NB4 (cell line): Measurements from ENCODE around the gene MCMBP.
"Not testable (repeated sequence)": the region's sequence is repeated elsewhere in the genome, so short reads cannot be mapped to it uniquely, and the experiment has no call there.

Experiments used
- DNase-seq: peaks from one replicate; pipeline ENCODE4 v3.0.0; 2010; ENCODE audit warnings: low read depth
- H3K4me3 ChIP-seq: one replicate; pipeline ENCODE4 v1.5.1; 2011; ENCODE audit warnings: mild to moderate bottlenecking, low read depth, low read length, moderate library complexity
- MYC ChIP-seq: IDR thresholded peaks from 2 replicates; pipeline ENCODE4 v1.6.1; 2011; ENCODE audit warnings: low read depth, low read length
- POLR2A ChIP-seq: IDR thresholded peaks from 2 replicates; pipeline ENCODE4 v1.6.1; 2011; ENCODE audit warnings: mild to moderate bottlenecking; ENCODE audit not compliant: insufficient read length; ENCODE audit errors: extremely low read depth
- TF ChIP-seq, protein P1 (sequence below): IDR thresholded peaks from one replicate; pipeline ENCODE4 v1.5.1; 2012; ENCODE audit warnings: low read depth, low read length
- TF ChIP-seq, protein P2 (sequence below): IDR thresholded peaks from 2 replicates; pipeline ENCODE4 v1.6.1; 2011; ENCODE audit warnings: low read depth, low read length

The MCMBP gene

GRCh38 chr10:119892188-119893065, 19.8 kb upstream of the MCMBP start, which contains the start of gene SEC23IP:
TSS of gene SEC23IP (plus strand) at chr10:119892730. CDS start at chr10:119892783, 53 bp downstream.
- peak within 1 kb of the TSS; percentile 98 for H3K4me3 ChIP-seq
- TF ChIP-seq MYC (peak; percentile 97), POLR2A (peak; percentile 92)
- TF ChIP-seq, protein P1, sequence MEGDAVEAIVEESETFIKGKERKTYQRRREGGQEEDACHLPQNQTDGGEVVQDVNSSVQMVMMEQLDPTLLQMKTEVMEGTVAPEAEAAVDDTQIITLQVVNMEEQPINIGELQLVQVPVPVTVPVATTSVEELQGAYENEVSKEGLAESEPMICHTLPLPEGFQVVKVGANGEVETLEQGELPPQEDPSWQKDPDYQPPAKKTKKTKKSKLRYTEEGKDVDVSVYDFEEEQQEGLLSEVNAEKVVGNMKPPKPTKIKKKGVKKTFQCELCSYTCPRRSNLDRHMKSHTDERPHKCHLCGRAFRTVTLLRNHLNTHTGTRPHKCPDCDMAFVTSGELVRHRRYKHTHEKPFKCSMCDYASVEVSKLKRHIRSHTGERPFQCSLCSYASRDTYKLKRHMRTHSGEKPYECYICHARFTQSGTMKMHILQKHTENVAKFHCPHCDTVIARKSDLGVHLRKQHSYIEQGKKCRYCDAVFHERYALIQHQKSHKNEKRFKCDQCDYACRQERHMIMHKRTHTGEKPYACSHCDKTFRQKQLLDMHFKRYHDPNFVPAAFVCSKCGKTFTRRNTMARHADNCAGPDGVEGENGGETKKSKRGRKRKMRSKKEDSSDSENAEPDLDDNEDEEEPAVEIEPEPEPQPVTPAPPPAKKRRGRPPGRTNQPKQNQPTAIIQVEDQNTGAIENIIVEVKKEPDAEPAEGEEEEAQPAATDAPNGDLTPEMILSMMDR, result no peak
- TF ChIP-seq, protein P2, sequence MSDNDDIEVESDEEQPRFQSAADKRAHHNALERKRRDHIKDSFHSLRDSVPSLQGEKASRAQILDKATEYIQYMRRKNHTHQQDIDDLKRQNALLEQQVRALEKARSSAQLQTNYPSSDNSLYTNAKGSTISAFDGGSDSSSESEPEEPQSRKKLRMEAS, result peak; percentile 99
- peak; percentile 97 for DNase-seq

GRCh38 chr10:119891849-119892187, 19.2 kb upstream of the MCMBP start:
- peak overlapping the region; percentile 98 for H3K4me3 ChIP-seq
- not testable (repeated sequence) for DNase-seq

DNA sequence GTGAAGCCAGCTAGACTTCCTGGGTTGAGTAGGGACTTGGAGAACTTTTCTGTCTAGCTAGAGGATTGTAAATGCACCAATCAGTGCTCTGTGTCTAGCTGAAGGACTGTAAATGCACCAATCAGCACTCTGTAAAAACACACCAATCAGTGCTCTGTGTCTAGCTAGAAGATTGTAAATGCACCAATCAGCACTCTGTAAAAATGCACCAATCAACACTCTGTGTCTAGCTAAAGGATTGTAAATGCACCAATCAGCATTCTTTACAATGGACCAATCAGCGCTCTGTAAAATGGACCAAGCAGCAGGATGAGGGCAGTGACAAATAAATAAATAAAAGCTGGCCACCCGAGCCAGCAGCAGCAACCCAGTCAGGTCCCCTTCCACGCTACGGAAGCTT, 17.7 kb upstream of the MCMBP start:
- DNase-seq, H3K4me3 ChIP-seq: not testable (repeated sequence)

DNA sequence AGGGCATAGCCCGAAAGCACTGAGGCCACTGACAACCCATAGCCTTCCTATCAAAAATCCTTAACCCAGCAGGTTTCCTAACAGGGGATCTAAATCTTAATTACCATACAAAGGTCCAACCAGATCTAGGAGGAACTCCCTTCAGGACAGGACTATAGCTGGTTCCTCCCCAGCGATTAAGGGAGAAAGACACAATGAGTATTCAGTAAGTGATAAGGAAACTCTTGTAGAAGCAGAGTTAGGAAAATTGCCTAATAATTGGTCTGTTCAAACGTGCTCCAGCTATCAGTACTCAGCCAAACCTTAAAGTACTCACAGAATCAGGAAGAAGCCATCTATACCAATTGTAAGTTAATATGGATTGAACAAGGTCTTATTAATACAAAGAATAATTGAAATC, 16.6 kb upstream of the MCMBP start:
- not testable (repeated sequence) for H3K4me3 ChIP-seq
- DNase-seq, result peak; percentile 38

DNA sequence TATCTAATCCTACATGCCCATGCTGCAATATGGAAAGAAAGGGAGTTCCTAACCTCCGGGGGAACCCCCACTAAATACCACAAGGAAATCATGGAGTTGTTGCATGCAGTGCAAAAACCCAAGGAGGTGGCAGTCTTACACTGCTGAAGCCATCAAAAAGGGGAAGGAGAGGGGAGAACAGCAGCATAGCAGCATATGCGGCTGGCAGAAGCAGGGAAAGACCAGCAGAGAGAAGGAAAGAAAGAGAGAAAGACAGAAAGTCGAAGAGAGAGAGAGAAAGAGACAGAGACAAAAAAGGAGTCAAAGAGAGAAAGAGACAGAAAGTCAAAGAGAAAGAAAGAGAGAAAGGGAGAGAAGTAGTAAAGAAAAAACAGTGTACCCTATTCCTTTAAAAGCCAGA, 16.1 kb upstream of the MCMBP start:
- not testable (repeated sequence) for H3K4me3 ChIP-seq
- peak; percentile 53 for DNase-seq

DNA sequence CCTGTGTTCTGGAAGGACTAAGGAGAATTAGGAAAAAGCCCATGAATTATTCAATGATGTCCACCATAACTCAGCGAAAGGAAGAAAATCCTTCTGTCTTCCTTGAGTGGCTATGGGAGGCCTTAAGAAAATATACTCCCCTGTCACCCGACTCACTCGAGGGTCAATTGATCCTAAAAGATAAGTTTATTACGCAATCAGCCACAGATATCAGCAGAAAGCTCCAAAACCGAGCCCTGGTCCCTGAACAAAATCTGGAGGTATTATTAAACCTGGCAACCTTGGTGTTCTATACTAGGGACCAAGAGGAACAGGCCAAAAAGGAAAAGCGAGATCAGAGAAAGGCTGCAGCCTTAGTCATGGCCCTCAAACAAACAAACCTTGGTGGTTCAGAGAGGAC, 13.4 kb upstream of the MCMBP start:
- DNase-seq, result not testable (repeated sequence)

DNA sequence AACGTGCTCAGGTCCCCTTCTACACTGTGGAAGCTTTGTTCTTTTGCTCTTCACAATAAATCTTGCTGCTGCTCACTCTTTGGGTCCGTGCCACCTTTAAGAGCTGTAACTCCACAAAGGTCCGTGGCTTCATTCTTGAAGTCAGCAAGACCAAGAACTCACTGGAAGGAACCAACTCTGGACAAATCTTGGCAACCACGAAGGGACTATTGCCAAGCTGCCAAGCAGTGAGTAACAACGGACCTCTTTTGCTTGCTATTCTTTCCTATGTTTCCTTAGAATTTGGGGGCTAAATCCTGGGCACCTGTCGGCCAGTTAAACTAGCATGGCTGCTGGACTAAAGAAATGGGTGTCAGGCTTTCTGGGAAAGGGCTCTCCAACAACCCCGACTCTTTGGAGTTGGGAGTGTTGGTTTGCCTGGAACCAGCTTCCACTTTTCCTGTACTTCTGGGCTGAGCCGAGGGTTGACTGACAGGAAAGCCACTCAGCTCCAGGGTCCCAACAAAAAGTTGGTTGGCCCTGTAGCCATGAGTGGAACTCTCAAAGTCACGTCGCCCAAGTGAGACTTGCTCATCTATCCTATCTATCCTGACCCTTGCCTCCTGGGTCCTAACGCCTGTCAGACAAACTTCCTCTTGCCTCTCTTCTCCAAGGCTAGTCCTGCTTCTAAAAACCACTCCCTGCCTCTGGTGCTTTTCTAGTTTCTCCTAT, 11.4 kb upstream of the MCMBP start:
- not testable (repeated sequence) for H3K4me3 ChIP-seq, DNase-seq

More for the DNA sequence above, 13.4 kb upstream of the MCMBP start:
- H3K4me3 ChIP-seq, result not testable (repeated sequence)

GRCh38 chr10:119878524-119878923, 5.9 kb upstream of the MCMBP start:
- H3K4me3 ChIP-seq, result no peak overlapping the region
- DNase-seq, result no peak

GRCh38 chr10:119872860-119873681, 428 bp upstream of the MCMBP start:
- peak; percentile 96 for DNase-seq
- TF ChIP-seq MYC (peak; percentile 82), POLR2A (peak; percentile 77)
- TF ChIP-seq, protein P1, result no peak
- TF ChIP-seq, protein P2, result peak; percentile 64; the same call in 1 of the 2 replicates
- peak overlapping the region; percentile 88 for H3K4me3 ChIP-seq

More at GRCh38 chr10:119878524-119878923, 5.9 kb upstream of the MCMBP start:
- TF ChIP-seq, protein P1, result no peak
- TF ChIP-seq, protein P2, result no peak
- TF ChIP-seq POLR2A (no peak), MYC (no peak)
